Skeletal muscle satellite cell (primary cell): Measurements from ENCODE around the gene CASP7.
"Not testable (repeated sequence)": the region's sequence is repeated elsewhere in the genome, so short reads cannot be mapped to it uniquely, and the experiment has no call there.

Experiments used
- H3K27me3 ChIP-seq: 2 replicates; pipeline ENCODE4 v1.7.0; 2013; ENCODE audit warnings: low read length; ENCODE audit not compliant: control insufficient read depth, insufficient read depth
- H3K36me3 ChIP-seq: 2 replicates; pipeline ENCODE4 v1.7.0; 2013; ENCODE audit warnings: mild to moderate bottlenecking, control low read depth, low read length; ENCODE audit not compliant: insufficient read depth
- H3K4me1 ChIP-seq: 2 replicates; pipeline ENCODE4 v1.7.0; 2013; ENCODE audit warnings: low read length; ENCODE audit not compliant: control insufficient read depth, insufficient read depth
- H3K4me2 ChIP-seq: 2 replicates; pipeline ENCODE4 v1.7.0; 2013; ENCODE audit warnings: mild to moderate bottlenecking, low read length
- H3K4me3 ChIP-seq: 2 replicates; pipeline ENCODE4 v1.7.0; 2013; ENCODE audit warnings: low read length
- H3K9ac ChIP-seq: 2 replicates; pipeline ENCODE4 v1.7.0; 2013; ENCODE audit warnings: mild to moderate bottlenecking, low read depth, low read length, moderate library complexity
- H3K9me3 ChIP-seq: replicated peaks from 2 replicates; pipeline ENCODE4 v1.7.0; 2013; ENCODE audit warnings: mild to moderate bottlenecking, control low read depth, low read length

Gene CASP7

DNA sequence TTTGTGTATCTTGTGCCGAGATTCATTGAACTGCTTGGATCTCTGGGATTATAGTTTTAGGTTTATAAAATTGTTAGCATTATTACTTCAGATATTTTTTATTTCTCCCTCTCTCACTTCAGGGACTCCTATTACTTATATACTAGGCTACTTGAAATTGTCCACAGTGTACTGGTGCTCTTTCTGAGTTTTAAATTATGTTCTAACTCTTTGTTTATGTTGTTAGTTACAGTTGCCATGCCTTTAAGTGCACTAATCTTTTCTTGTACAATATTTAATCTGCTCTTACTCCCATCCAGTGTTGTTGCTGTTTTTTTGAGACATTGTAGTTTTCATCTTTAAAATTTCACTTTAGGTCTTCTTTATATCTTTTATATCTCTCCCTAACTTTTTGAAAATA, 84.9 kb downstream of the CASP7 start:
- Histone ChIP-seq H3K27me3 (peaks cover 32% of the 10 kb centered on the region), H3K4me3 (no peak overlapping the region), H3K4me1 (no peaks in the 10 kb centered on the region), H3K36me3 (no peaks in the 10 kb centered on the region), H3K4me2 (no peak overlapping the region), H3K9me3 (no peaks in the 10 kb centered on the region), H3K9ac (no peak overlapping the region)

DNA sequence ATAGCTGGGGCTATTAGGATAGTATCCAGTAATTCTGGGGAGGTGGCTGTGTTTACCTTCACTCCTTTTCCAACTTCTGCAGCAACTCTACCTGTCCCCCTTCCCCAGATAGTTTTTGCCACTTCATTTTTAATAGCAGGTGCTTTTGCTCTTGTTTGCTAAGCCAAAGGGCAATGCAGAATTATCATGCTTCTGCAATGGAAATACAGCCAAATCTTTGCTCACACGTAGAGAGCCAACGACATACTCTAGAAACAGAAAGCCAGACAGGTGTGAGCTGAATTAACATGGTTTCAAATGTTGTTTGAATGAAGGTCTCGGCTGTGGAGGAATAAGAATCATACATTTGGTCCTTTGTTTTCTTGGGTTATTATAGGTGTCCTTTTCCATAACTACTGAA, 86.2 kb downstream of the CASP7 start:
- H3K4me2 ChIP-seq: no peak overlapping the region
- H3K4me1 ChIP-seq: no peaks in the 10 kb centered on the region
- no peak overlapping the region for H3K4me3 ChIP-seq
- no peaks in the 10 kb centered on the region for H3K36me3 ChIP-seq
- H3K9ac ChIP-seq: no peak overlapping the region
- H3K27me3 ChIP-seq: peaks cover 43% of the 10 kb centered on the region
- H3K9me3 ChIP-seq: no peaks in the 10 kb centered on the region

DNA sequence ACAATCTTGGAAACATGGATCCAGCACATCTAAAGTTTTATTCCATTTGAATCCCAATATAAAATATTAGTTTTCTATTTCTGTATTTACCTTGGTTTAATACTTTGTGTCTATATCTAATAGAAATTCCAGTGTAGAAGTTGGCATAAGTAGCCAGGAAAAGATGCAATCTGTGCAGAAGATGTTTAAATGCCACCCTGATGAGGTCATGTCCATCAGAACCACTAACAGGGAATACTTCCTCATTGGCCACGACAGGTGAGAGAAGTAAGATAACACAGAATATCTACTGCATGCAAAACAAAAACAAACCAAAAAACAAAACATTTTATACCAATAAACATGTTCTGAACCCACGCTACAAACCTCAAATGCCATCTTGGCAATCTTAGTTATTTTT, 87.5 kb downstream of the CASP7 start:
- Histone ChIP-seq H3K9me3 (no peaks in the 10 kb centered on the region), H3K27me3 (peaks cover 47% of the 10 kb centered on the region), H3K4me2 (no peak overlapping the region), H3K4me3 (no peak overlapping the region), H3K4me1 (no peaks in the 10 kb centered on the region), H3K9ac (no peak overlapping the region), H3K36me3 (no peaks in the 10 kb centered on the region)

DNA sequence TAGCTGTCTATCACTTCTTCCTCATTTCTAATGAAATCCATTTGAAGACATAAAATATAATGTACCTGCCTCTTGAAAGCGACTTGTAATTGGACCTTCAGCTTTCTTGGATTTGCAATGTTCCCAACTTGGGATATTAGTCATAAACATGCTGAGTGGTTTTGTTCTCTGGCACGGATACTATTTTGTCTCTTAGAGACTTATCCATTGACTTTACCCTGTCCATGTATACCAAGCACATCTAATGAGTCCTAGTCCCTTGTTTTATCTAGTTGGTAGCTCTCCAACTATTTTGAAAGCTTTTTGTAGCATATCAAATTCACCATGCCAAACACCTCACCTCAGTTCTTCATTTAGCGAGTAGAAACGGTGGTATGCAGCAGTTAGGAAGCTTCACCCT, 90.6 kb downstream of the CASP7 start:
- no peaks in the 10 kb centered on the region for H3K4me1 ChIP-seq
- H3K4me2 ChIP-seq: no peak overlapping the region
- H3K36me3 ChIP-seq: no peaks in the 10 kb centered on the region
- no peak overlapping the region for H3K4me3 ChIP-seq
- H3K27me3 ChIP-seq: peaks cover 64% of the 10 kb centered on the region
- no peak overlapping the region for H3K9ac ChIP-seq
- no peaks in the 10 kb centered on the region for H3K9me3 ChIP-seq

DNA sequence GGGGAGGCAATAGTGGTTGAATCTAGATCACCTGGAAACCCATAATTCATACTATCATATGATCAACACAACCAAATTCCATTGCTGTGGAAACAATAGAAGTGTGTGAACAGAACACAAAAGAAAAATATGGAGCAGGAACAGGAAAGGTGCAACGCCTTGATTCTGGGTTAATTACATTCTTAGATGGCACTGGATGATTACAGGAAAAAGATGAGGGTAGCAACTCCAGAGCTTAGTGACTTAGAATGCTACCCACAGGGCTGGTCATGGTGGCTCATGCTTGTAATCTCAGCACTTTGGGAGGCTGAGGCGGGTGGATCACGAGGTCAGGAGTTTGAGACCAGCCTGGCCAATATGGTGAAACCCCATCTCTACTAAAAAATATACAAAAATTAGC, 91.4 kb downstream of the CASP7 start:
- H3K4me2 ChIP-seq, H3K9ac ChIP-seq, H3K9me3 ChIP-seq, H3K4me3 ChIP-seq, H3K36me3 ChIP-seq, H3K4me1 ChIP-seq: not testable (repeated sequence)
- H3K27me3 ChIP-seq: peaks cover 60% of the 10 kb centered on the region

DNA sequence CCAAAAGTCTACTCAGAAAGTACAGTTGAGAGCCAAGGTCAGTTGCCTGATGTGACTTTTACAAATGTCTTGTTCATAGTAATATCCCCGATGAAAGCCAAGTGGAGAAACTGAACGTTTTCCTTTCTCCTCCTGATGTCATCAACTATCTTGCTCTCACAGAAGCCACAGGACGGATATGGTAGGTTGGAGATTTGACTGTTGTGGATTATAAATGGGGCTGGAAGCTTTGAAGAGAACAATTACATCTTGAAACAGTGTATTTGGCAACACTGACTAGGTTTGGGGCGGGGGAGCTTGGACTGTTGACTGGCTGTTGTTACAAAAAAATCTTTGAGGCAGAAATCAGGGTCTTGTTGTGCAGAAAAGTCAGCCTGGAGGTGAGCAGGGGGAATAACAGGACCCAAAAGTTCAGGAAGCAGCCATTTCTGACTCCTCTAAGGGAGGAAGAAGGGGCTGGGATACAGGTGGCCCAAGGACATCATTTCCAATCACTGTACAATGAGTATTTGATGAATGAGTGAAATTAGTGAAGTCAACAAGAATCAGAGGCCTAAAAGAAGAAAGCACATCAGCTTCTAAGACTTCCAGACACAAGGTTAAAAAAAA, 96.1 kb downstream of the CASP7 start:
- Histone ChIP-seq H3K27me3 (peaks cover 38% of the 10 kb centered on the region), H3K9ac (no peak overlapping the region), H3K9me3 (no peaks in the 10 kb centered on the region), H3K4me3 (no peak overlapping the region), H3K4me2 (no peak overlapping the region), H3K36me3 (no peaks in the 10 kb centered on the region), H3K4me1 (no peaks in the 10 kb centered on the region)

DNA sequence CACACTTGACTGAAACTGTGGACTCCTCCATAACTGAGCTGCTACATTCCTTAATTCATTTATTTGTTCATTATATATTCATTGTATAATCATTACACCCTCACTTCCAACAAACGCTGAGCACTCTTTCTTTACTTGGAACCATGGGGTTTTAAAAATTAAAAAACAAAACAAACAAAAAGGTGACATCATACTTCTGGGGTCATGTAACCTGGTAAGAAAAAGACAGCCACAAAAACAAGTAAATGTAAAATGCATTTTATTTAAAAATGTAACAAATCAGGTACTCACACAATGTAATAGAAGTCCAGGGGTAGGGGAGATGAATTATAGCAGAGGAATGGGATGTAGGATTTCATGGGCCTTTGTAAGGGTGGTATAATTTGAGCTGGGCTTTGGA, 96.8 kb downstream of the CASP7 start:
- Histone ChIP-seq H3K4me2 (no peak overlapping the region), H3K4me1 (no peaks in the 10 kb centered on the region), H3K9me3 (no peaks in the 10 kb centered on the region), H3K9ac (no peak overlapping the region), H3K4me3 (no peak overlapping the region), H3K27me3 (peaks cover 40% of the 10 kb centered on the region), H3K36me3 (no peaks in the 10 kb centered on the region)
